GM12873 (cell line): ENCODE results near the gene VEPH1.

ENCODE experiments used
- CTCF ChIP-seq: IDR thresholded peaks from 2 replicates; pipeline ENCODE4 v1.5.1; 2012; ENCODE audit warnings: low read depth, mild to moderate bottlenecking, moderate library complexity, low read length, control low read depth; ENCODE audit not compliant: insufficient read depth; ENCODE audit errors: missing control alignments

VEPH1 gene

GRCh38 chr3:157398598-157398997 is 104.6 kb downstream of the VEPH1 start:
- TF ChIP-seq CTCF = no peak

GRCh38 chr3:157394411-157394810 is 108.8 kb downstream of the VEPH1 start:
- TF ChIP-seq CTCF = no peak

- no peak for TF ChIP-seq CTCF
Measured at GRCh38 chr3:157393113-157393512, 110.1 kb downstream of the VEPH1 start.

- no peak for TF ChIP-seq CTCF
Measured at GRCh38 chr3:157392104-157392503, 111.1 kb downstream of the VEPH1 start.

- no peak for TF ChIP-seq CTCF
Measured at GRCh38 chr3:157390713-157391515, 112.3 kb downstream of the VEPH1 start.

- TF ChIP-seq CTCF = no peak
Measured at GRCh38 chr3:157388976-157389375, 114.2 kb downstream of the VEPH1 start.

GRCh38 chr3:157387708-157388435 is 115.3 kb downstream of the VEPH1 start:
- TF ChIP-seq CTCF = no peak
